Coronary artery (tissue), 2 donors: ENCODE data around the gene NDUFA9.

ENCODE experiments used
- DNase-seq: peaks from one replicate; pipeline ENCODE4 v3.0.0-alpha.2; 2017; ENCODE audit warnings: low spot score
- H3K27ac ChIP-seq, 2 donors: fragments of 200-600 bp; sonication (generic); one replicate each; pipeline ENCODE4 v1.5.1; 2016 to 2019
- H3K4me3 ChIP-seq: fragments of 200-600 bp; sonication (generic); 2 replicates; pipeline ENCODE4 v1.5.1; 2016; ENCODE audit warnings: mild to moderate bottlenecking, moderate library complexity
- CTCF ChIP-seq: fragments of 200-600 bp; sonication (generic); IDR thresholded peaks from one replicate; pipeline ENCODE4 v1.5.1; 2019; ENCODE audit warnings: antibody characterized with exemption

Gene NDUFA9

GRCh38 chr12:4681732-4682131, 32.8 kb downstream of the NDUFA9 start:
- Histone ChIP-seq H3K4me3 (no peak overlapping the region), H3K27ac (no peak overlapping the region)
- no peak for TF ChIP-seq CTCF
- no peak for DNase-seq

- no peak for TF ChIP-seq CTCF
- no peak for DNase-seq
- no peak overlapping the region for H3K4me3 ChIP-seq
- no peak overlapping the region for H3K27ac ChIP-seq
Observed at GRCh38 chr12:4685317-4685716, 36.4 kb downstream of the NDUFA9 start.

GRCh38 chr12:4690760-4691159, 41.8 kb downstream of the NDUFA9 start:
- no peak overlapping the region for H3K27ac ChIP-seq
- no peak for DNase-seq
- TF ChIP-seq CTCF = no peak
- no peak overlapping the region for H3K4me3 ChIP-seq
